Spleen (tissue), 11 donors: Measurements from ENCODE around the gene PHKA1. TPM values are rescaled to one million over a fixed set of nuclear protein-coding genes. Genes with fewer than 3 reads are reported as not detected.
"Not testable (repeated sequence)": the region's sequence is repeated elsewhere in the genome, so short reads cannot be mapped to it uniquely, and the experiment has no call there.

Experiments used
- DNase-seq: peaks from one replicate; pipeline ENCODE4 v3.0.0-alpha.2; 2020
- H3K27ac ChIP-seq, 8 donors: fragments of 200-600 bp; sonication (generic) in 7 of 8; 1 replicate in 4 of 8; 2 replicates in 4 of 8; pipeline versions ENCODE4 v1.5.0 to v1.8.0; 2016 to 2021; ENCODE audit warnings: inconsistent platforms in 4 of 8, mild to moderate bottlenecking in 4 of 8, moderate library complexity in 1 of 8
- H3K27me3 ChIP-seq, 7 donors: fragments of 200-600 bp; sonication (generic) in 6 of 7; replicated peaks in 1 of 7; 1 replicate in 4 of 7; 2 replicates in 3 of 7; pipeline versions ENCODE4 v1.5.0 to v1.8.0; 2016 to 2021; ENCODE audit warnings: inconsistent platforms in 3 of 7, mild to moderate bottlenecking in 1 of 7
- H3K36me3 ChIP-seq, 6 donors: fragments of 200-600 bp; sonication (generic) in 5 of 6; 1 replicate in 4 of 6; 2 replicates in 2 of 6; pipeline versions ENCODE4 v1.5.0 to v1.8.0; 2016 to 2021; ENCODE audit warnings: inconsistent platforms in 2 of 6
- H3K4me1 ChIP-seq, 6 donors: fragments of 200-600 bp; sonication (generic) in 5 of 6; 1 replicate in 3 of 6; 2 replicates in 3 of 6; pipeline versions ENCODE4 v1.5.0 to v1.8.0; 2016 to 2021; ENCODE audit warnings: inconsistent platforms in 3 of 6
- H3K4me3 ChIP-seq, 8 donors: fragments of 200-600 bp; sonication (generic) in 7 of 8; 1 replicate in 4 of 8; 2 replicates in 4 of 8; pipeline versions ENCODE4 v1.5.0 to v1.8.0; 2016 to 2021; ENCODE audit warnings: inconsistent platforms in 4 of 8, mild to moderate bottlenecking in 4 of 8, moderate library complexity in 2 of 8
- H3K9me3 ChIP-seq, 8 donors: fragments of 200-600 bp; sonication (generic) in 7 of 8; 1 replicate in 4 of 8; 2 replicates in 4 of 8; pipeline versions ENCODE4 v1.5.0 to v1.8.0; 2016 to 2021; ENCODE audit warnings: inconsistent platforms in 4 of 8
- CTCF ChIP-seq, 11 experiments: fragments of 200-600 bp in 7 of 11; fragments of 450-650 bp in 4 of 11; sonication (generic) in 4 of 11; IDR thresholded peaks in 8 of 11; conservative IDR thresholded peaks in 3 of 11; 1 replicate in 7 of 11; 2 replicates in 4 of 11; pipeline versions ENCODE4 v1.4.0 to v1.8.0; 2016 to 2021; ENCODE audit warnings: antibody characterized with exemption in 11 of 11, inconsistent platforms in 4 of 11, mild to moderate bottlenecking in 1 of 11
- POLR2A ChIP-seq, 3 donors: fragments of 450-650 bp; IDR thresholded peaks; one replicate each; pipeline ENCODE4 v1.5.1; 2017; ENCODE audit warnings: antibody characterized with exemption in 3 of 3, mild to moderate bottlenecking in 1 of 3
- POLR2AphosphoS5 ChIP-seq, 3 donors: sonication (generic); formaldehyde crosslinking; IDR thresholded peaks; one replicate each; pipeline ENCODE4 v1.5.1; 2017; ENCODE audit warnings: antibody characterized with exemption in 3 of 3
- WGBS, 5 donors: extraction: QIAGEN DNeasy Blood & Tissue Kit in 3 of 5; methylation state at CpG; one replicate each; pipeline versions ENCODE4 v1.1.5 to v1.1.7; 2013 to 2018; 5-methylcytosine and 5-hydroxymethylcytosine counted together
- intact Hi-C: fragments of 100-400 bp; cut with DNase I; formaldehyde crosslinking; loops from one replicate; pipeline ENCODE4 v1.15.0; 2023; ENCODE audit warnings: low total_unique reads
- polyA plus RNA-seq, 3 donors: library from polyadenylated mRNA; stranded (reverse); fragments of 200-250 nt; gene quantifications; one replicate each; pipeline ENCODE4 v1.2.1, GENCODE V29; 2013
- total RNA-seq, 7 donors: library from RNA; depleted of rRNA in 3 of 7; stranded (reverse); fragments of >200 nt in 3 of 7; fragmentation: NEBNext Ultra II Directional in 4 of 7; extraction: Animal tissue kit (Norgen Biotek cat#: 25700) in 4 of 7; gene quantifications; one replicate each; pipeline versions ENCODE4 v1.1.0 to v1.2.1, GENCODE V29; 2016 to 2021
- donor health status: healthy with polysubstance abuse.
- donor health status: DM: no; HTN: no; CAD: no; lungs with moderate emphysema.
- donor health status: DM: no; HTN: no; CAD: no.
- donor health status: Bipolar disorder and iron deficiency.
- donor health status: healthy.
- donor health status: DM: no; HTN: no; CAD: no.
- donor health status: DM: yes; HTN: yes; CAD: no.

The PHKA1 gene
- total and polyA plus RNA-seq, 10 donors, result 0.67 to 12.7 (median 6.9) TPM

- no peak for TF ChIP-seq POLR2AphosphoS5 (IDR thresholded peaks at IDR 0.05)
- no peak for TF ChIP-seq CTCF (IDR thresholded peaks at IDR 0.05 in 8 of 11, conservative IDR thresholded peaks at IDR 0.05 in 3 of 11)
- TF ChIP-seq POLR2A (IDR thresholded peaks at IDR 0.05), result no peak
- no peaks in the 10 kb centered on the region for H3K4me1 ChIP-seq
- DNase-seq, result no peak
- no peaks in the 10 kb centered on the region for H3K27me3 ChIP-seq
- intact Hi-C loops, result no loop called here
- H3K27ac ChIP-seq, result no peak overlapping the region
- no peak overlapping the region for H3K4me3 ChIP-seq
- no peaks in the 10 kb centered on the region for H3K9me3 ChIP-seq
- no peaks in the 10 kb centered on the region for H3K36me3 ChIP-seq
- WGBS, 5 donors, result 36 to 68% (median 43%) methylated on average over 1 of the region's 1 CpG
Observed at GRCh38 chrX:72685018-72685417, 29.1 kb downstream of the PHKA1 start.

GRCh38 chrX:72683631-72684030, 30.5 kb downstream of the PHKA1 start:
- Histone ChIP-seq H3K27ac (no peak overlapping the region), H3K4me1 (no peaks in the 10 kb centered on the region), H3K27me3 (no peaks in the 10 kb centered on the region), H3K4me3 (no peak overlapping the region), H3K9me3 (no peaks in the 10 kb centered on the region), H3K36me3 (no peaks in the 10 kb centered on the region)
- WGBS, 5 donors, result 80 to 100% (median 88%) methylated on average over 1 of the region's 1 CpG
- TF ChIP-seq POLR2A (IDR thresholded peaks at IDR 0.05), result no peak
- no peak for TF ChIP-seq POLR2AphosphoS5 (IDR thresholded peaks at IDR 0.05)
- no peak for TF ChIP-seq CTCF (IDR thresholded peaks at IDR 0.05 in 8 of 11, conservative IDR thresholded peaks at IDR 0.05 in 3 of 11)
- intact Hi-C loops, result no loop called here
- DNase-seq, result no peak

DNA sequence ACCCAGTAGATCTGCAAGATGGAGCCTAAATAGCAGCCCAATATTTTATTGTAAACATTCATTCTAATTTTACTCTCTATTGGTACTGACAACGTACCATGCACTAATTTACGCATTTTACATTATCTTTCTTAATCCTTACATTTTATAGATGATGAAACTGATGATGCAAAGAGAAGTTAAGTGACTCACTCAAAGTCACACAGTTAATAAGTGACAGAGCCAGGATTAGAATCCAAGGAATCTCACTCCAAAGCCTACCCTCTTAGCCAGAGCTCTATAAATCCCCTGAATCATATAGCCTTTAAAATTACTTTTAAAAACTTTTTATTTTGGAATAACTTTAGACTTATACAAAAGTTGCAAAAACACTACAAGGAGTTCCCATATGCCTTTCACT, 37.6 kb downstream of the PHKA1 start:
- Histone ChIP-seq H3K27me3 (no peaks in the 10 kb centered on the region), H3K27ac (no peak overlapping the region), H3K4me3 (no peak overlapping the region), H3K4me1 (no peaks in the 10 kb centered on the region), H3K9me3 (no peaks in the 10 kb centered on the region), H3K36me3 (no peaks in the 10 kb centered on the region)
- TF ChIP-seq POLR2A (IDR thresholded peaks at IDR 0.05), result no peak
- TF ChIP-seq POLR2AphosphoS5 (IDR thresholded peaks at IDR 0.05), result no peak
- no peak for TF ChIP-seq CTCF (IDR thresholded peaks at IDR 0.05 in 8 of 11, conservative IDR thresholded peaks at IDR 0.05 in 3 of 11)
- WGBS, 5 donors, result 82 to 97% (median 92%) methylated on average over 2 of the region's 2 CpGs
- DNase-seq, result no peak
- intact Hi-C loops, result no loop called here

DNA sequence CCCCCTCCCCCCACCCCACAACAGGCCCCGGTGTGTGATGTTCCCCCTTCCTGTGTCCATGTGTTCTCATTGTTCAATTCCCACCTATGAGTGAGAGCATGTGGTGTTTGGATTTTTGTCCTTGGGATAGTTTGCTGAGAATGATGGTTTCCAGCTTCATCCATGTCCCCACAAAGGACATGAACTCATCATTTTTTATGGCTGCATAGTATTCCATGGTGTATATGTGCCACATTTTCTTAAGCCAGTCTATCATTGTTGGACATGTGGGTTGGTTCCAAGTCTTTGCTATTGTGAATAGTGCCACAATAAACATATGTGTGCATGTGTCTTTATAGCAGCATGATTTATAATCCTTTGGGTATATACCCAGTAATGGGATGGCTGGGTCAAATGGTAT, 40.2 kb downstream of the PHKA1 start:
- H3K36me3 ChIP-seq, DNase-seq, intact Hi-C loops, H3K4me3 ChIP-seq, H3K4me1 ChIP-seq, H3K27me3 ChIP-seq, H3K9me3 ChIP-seq, H3K27ac ChIP-seq: not testable (repeated sequence)
- 83 to 100% (median 93%) methylated on average over 1 of the region's 1 CpG; no CpG with 5 or more reads in 1 of the 5 donors for WGBS, 5 donors

GRCh38 chrX:72669508-72669907, 44.6 kb downstream of the PHKA1 start:
- WGBS, 5 donors, result 93 to 97% (median 95%) methylated on average over 3 to 5 of the region's 5 CpGs
- intact Hi-C loops, result not testable (repeated sequence)

More at GRCh38 chrX:72669508-72669907, 44.6 kb downstream of the PHKA1 start:
- not testable (repeated sequence) for DNase-seq, H3K9me3 ChIP-seq, H3K4me3 ChIP-seq, H3K36me3 ChIP-seq, H3K4me1 ChIP-seq, H3K27me3 ChIP-seq, H3K27ac ChIP-seq
